HK-2 (cell line): ENCODE data around the gene C1orf210.

Experiments used
- DNase-seq: peaks from one replicate; pipeline ENCODE4 v3.0.0-alpha.2; 2018; ENCODE audit not compliant: unreplicated experiment

The C1orf210 gene

DNA sequence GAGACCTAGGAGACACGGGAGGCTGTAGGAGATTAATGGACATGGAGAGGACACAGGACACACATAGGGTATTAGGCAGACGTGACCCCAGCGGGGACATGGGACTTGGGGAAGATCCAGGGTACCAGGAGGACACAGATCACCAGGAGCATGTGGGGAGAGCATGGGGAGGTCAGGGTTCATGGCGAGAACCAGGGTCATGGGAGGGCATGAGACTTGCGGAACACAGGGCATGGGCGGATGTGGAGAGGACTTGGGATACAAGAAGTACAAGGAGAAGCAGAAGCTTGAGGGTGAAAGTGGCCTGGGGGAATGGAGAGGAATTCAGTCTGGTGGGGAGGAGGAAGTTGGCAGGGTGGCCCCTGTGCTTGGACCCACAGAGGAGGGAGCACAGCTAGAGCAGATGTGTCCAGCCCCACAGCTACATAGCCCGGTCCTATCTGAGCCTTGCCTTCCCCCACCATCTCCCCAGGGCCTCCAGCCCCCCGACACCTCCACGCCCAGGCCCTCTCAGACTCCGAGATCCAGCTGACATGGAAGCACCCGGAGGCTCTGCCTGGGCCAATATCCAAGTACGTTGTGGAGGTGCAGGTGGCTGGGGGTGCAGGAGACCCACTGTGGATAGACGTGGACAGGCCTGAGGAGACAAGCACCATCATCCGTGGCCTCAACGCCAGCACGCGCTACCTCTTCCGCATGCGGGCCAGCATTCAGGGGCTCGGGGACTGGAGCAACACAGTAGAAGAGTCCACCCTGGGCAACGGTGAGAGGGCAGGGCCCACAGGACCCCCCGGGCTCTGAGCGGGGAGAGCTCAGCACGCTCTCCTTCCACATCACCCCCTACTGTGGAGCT, 27.5 kb upstream of the C1orf210 start:
- DNase-seq: no peak

- no peak for DNase-seq
These were observed 26.8 kb upstream of the C1orf210 start for GRCh38 chr1:43312212-43312623.

DNA sequence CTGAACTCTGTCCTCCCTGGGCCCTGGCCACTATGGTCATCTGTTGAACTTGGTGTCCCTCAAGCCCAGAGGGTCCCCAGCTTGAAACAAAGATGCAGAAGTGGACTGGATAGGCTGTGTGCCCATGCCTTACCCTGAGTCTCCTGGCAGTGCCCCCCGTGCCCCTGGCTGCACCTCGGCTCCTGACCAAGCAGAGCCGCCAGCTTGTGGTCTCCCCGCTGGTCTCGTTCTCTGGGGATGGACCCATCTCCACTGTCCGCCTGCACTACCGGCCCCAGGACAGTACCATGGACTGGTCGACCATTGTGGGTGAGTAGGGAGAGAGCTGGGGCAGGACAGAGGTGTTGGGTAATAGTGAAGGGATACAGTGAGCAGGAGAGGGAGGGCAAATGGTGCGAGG, 26.1 kb upstream of the C1orf210 start:
- no peak for DNase-seq

GRCh38 chr1:43309405-43310025, 24.1 kb upstream of the C1orf210 start:
- DNase-seq: no peak

DNA sequence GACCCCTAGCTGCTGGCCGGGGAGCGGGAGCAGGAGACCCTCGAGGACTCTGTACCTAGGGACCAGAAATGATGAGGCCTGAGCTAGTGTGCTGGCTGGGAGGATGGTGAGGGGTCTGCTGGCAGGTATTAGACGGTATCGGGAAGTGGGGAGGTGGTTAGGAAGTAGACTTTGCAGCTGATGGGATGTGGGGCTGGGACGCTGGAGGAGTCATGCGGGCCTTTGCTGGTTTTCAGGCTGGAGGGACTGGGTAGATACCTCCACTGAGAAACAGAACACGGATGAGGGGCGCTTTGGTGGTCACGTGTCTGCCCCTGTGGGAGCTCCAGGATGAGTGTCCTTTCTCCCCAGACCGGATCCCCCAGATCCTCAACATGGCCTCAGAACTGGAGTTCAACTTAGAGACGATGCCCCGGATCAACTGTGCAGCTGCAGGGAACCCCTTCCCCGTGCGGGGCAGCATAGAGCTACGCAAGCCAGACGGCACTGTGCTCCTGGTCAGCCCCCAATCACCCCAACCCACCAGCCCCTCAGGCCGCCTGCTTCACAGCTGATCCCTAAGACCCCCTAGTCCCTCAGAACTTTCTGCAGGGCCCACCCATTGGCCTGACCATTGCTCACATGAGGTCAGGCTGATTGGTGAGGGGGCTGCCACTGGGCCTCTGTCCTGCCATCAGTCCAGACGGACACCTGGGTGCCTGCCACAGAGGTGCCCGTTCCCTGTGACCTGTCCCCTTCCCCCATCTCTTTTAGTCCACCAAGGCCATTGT, 23.4 kb upstream of the C1orf210 start:
- DNase-seq: no peak

- DNase-seq: no peak
These were observed 22.2 kb upstream of the C1orf210 start for GRCh38 chr1:43307458-43308158.

DNA sequence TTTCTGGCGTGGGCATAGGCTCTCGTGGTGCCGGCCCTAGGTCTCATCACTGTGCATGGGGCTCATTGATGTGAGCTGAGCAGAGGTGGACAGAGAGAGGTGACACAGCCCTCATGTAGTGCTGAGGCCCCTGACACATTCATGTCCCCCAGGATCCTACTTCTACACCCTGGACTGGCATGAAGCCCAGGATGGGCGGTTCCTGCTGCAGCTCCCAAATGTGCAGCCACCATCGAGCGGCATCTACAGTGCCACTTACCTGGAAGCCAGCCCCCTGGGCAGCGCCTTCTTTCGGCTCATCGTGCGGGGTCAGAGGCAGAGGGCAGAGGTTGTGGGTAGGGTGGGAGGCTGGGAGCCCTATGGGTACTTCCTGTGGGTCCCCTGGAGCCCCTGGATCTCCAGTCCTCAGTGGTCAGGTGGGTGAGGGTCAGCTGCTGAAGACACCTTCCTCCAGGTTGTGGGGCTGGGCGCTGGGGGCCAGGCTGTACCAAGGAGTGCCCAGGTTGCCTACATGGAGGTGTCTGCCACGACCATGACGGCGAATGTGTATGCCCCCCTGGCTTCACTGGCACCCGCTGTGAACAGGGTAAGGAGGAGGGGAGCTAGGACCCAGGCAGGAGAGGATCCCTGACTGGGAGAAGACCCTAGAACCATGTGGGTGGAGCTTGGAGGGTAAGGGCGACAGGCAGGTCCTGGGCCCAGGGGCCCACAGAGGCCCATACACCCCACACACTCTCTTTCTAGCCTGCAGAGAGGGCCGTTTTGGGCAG, 21.5 kb upstream of the C1orf210 start:
- no peak for DNase-seq

- no peak for DNase-seq
These were observed 20.7 kb upstream of the C1orf210 start for GRCh38 chr1:43305926-43306687.

DNA sequence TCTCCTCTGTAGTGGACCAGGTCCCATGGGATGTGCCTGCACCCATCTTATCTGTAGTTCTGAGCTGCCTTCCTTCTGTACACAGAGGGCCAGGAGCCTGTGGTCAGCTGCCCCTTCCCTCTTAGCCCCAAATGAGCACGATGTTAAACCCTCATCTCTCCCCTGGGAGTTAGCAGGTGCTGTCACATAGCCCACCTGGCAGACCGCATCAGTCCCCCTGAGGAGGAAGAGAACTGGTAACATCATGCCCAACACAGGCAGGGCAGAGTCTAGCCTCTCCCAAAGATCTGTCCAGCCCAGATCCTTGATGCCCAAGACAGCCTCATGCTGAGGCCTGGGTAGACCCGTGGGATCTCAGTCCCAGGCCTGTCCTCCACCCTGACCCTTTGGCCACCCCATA, 20.1 kb upstream of the C1orf210 start:
- no peak for DNase-seq

DNA sequence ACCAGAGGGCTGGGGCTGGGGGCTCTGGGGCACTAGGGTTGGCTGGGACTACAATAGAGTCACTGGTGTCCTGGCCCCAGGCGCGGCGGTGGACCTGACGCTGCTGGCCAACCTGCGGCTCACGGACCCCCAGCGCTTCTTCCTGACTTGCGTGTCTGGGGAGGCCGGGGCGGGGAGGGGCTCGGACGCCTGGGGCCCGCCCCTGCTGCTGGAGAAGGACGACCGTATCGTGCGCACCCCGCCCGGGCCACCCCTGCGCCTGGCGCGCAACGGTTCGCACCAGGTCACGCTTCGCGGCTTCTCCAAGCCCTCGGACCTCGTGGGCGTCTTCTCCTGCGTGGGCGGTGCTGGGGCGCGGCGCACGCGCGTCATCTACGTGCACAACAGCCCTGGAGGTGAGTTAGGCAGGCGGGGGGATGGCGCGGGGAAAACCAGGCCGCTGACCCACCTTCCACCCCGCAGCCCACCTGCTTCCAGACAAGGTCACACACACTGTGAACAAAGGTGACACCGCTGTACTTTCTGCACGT, 19.5 kb upstream of the C1orf210 start:
- no peak for DNase-seq

GRCh38 chr1:43304314-43304681, 18.9 kb upstream of the C1orf210 start:
- DNase-seq: no peak

DNA sequence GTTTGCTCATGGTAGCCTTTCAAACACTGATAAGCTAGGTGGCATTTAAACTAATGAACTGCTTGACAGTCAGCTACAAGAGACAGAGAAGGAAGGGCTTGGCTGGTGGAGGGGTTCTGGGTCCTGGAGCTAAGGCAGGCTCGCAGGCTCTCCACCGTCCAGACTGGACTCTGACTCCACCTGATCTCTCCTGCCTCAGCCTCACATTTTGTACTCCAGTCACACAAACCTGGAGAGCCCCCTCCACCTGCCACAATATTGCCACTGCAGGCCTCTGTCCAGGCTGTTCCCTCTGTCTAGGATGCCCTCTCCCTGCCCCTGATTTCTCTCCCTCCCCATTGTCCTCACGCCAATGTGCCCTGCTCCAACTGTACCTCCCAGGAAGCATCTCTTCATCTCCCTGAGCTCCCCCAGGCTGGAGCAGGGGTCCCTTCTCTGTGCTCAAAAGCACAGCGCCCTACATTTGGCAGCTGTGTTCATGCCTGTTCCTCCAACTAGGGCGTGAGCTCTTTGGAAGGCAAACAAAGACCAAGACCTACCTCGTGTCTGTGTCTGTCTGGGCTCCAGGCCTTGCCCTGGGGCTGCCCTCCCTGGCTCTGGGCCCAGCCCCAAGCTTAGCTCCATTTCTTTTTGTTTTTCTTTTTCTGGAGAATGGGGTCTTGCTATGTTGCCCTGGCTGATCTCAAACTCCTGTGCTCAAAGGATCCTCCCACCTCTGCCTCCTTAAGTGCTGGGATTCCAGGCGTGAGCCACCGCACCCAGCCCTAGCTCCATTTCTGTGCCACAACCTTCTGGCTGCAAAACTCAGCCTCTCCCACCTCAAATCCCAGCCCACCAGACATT, 18.3 kb upstream of the C1orf210 start:
- no peak for DNase-seq

DNA sequence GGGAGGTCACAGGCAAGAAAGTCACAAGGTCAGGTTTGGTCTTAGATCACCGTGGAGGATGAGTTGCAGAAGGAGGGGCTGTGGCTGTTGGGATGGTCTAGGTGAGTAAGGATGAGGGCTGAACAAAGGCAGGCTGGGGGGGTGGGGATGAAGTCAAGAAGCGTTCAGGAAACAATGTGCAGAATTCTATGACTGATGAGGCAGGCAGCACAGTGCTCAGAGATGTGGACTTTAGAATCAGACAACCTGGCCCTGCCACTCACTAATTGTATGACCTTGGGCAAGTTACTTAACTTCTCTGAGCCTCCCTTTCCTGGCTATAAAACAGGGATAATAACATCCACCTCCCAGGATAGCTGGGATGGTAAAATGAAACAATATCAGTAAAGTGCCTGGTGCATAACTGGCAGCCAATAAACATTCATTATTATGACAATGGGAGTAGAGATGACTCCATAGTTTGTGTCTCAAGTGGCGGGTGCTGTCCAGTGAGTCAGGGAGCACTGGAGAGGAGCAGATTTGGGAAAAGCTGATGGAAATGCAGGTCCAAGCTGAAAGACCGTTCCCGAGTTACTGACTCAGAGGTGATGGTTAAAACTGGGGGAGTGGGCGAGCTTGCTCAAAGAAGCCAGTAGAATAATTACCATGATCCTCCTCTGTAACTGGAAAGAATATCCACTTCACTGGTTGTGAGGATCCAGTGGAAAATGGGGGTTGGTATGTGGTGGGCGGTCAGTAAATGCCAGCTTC, 17.5 kb upstream of the C1orf210 start:
- DNase-seq: no peak

DNA sequence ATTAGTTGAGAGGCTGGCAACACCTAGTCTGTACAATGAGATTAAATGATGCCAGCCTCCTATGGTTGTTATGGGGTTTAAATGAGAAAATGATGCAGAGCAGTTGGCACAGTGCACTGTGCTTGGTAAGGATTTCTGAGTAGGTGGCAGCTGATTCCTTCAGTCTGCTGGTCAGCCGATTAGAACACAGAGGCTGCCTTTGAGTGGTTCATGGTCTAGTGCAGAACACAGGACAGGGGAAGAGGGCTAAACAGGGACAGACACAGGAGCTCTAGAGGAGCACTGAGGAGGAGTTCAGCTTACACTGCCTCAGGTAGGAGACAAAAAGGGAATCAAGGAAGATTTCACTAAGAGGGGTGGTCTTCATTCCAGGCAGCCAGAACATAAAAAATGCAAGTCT, 16.8 kb upstream of the C1orf210 start:
- DNase-seq: no peak

GRCh38 chr1:43300378-43301094, 15.2 kb upstream of the C1orf210 start, which contains the start of gene TIE1:
TIE1 (plus strand) TSS chr1:43300982; CDS start chr1:43301072, 90 bp downstream.
- no peak for DNase-seq

DNA sequence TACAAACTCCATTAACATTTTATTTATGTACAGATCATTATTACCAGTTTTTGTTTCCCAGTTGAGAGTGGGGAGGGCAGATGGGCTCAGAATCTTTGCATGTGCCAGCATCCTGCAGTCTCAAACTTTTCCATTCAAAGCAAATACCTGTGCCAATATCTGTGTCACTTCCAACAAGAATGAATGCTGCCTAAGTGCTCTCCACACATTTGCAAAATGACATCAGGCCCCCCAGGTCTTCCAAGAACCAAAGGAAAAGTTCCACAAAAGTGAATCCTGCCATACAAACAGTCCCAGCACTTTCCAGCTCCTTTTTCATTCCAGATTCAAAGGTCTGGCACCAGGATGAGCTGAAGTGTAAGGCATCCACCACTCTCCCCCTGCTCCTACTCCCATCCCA, 13.7 kb upstream of the C1orf210 start:
- no peak for DNase-seq

- DNase-seq: no peak
These were observed 12.7 kb upstream of the C1orf210 start for GRCh38 chr1:43298055-43298454.

GRCh38 chr1:43296207-43296606, 10.8 kb upstream of the C1orf210 start:
- DNase-seq: no peak
